ENCODE measurements around the gene TMEM52B.

TMEM52B gene

DNA sequence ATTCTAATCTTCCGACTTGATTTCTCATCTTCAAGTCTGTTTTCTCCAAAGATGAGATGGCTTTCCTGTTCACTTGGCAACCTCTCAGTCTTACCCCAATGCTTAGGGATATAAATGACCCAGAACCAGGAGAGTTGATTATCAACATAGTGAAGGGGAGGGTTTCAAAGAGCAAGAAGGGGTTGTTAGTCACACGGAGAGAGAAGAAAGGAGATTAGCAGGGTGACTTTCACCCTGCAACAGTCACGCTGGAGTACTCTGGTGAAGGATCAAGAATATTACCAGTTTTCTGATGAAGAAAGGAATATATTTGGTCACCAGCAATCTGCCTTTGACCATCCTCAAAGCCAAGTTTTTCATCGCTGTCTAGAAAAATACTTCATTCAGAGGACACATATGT, at the start of gene TMEM52B:
Gene TMEM52B, plus strand, starts transcription at position 212 of the 400 bp plus-strand sequence. CDS start 543 bp downstream, outside the sequence.
- no peak for DNase-seq (ENCODE audit: low read depth)

DNA sequence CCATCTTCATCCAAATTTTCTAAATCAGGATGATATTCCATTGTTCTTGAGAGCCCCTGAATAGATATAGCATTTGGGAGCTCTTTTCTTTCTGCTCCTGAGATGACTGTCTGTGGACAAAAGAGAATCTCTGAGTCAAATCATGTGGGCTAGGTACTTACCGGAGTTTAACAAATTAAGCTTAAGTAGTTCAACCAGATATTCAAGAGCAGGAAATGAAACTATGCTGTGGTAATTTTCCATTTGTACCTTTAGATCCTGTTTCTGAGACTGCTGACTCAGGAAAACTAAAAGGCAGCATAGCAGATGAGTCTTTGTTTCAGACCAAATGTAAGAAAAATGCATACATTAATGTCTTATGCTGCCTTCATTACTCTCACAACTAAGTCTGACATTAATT, 48.8 kb upstream of the TMEM52B start, which contains the start of gene CLEC7A:
Gene CLEC7A, minus strand, starts transcription at position 158 of the 400 bp plus-strand sequence. Its CDS starts 117 bp downstream, at position 41.
- no peak for DNase-seq (ENCODE audit: low read depth)

DNA sequence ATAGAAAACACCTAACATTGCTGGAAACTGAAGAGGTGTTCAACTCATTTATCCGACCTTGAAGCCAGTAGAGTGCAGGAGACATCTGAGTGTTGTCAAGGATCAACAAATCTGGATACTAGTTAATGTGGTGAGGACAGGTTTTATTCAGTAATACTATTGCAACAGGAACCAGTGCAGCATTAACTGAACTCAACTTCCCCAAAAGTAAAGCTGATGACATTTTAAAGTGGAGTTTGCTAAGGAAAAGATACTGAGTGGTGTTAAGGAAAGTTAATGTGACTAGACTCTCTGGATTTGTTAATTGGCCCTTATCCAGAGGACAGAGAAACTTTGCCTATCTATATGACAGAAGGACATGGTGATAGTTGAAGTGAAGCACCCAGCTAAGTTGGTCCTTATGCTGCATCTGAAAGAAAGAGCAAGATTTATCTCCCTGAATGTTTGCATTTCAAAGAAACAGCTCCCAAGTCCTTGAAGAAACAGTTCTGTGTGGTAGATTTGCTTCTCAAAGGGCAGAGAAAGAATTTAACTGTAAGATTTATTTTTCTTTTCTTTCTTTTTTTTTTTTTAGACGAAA, 47.6 kb upstream of the TMEM52B start:
- DNase-seq (ENCODE audit: low read depth), result no peak

DNA sequence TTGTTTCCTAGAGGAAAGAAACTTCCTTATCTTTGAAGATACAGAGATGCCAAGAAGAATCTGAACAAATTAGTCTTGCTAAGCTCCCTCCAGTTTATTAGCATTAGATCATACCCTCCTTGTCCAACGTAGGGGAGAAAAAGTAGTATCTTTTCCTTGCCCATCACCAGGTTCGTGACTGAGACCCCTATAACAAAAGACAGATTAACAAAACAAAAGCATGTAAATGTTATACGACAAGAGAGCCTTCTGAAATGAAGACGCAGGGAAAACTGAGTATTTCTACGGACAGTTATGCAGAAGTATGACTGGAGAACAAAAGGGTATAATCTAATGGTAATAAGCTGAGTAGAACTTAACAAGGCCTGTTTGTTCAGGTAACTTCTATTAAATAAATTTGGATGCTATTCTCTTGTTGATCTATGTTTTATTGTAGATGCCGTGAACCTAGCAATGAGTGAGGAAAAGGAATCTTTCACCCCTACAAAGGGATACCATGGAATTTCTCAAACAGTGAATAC, 45.9 kb upstream of the TMEM52B start:
- DNase-seq (ENCODE audit: low read depth), result no peak

DNA sequence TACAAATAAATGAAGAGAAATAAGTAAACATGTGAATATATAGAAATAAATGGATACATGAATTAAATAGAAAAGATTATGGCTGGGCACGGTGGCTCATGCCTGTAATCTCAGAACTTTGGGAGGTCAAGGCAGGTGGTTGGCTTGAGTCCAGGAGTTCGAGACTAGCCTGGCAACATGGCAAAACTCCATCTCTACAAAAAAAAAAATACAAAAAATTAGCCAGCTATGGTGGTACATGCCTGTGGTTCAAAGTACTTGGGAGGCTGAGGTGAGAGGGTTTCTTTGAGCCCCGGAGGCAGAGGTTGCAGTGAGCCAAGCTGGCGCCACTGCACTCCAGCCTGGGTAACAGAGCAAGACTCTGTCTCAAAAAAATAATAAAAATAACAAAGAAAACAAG, 43.7 kb upstream of the TMEM52B start:
- DNase-seq (ENCODE audit: low read depth), result no peak

DNA sequence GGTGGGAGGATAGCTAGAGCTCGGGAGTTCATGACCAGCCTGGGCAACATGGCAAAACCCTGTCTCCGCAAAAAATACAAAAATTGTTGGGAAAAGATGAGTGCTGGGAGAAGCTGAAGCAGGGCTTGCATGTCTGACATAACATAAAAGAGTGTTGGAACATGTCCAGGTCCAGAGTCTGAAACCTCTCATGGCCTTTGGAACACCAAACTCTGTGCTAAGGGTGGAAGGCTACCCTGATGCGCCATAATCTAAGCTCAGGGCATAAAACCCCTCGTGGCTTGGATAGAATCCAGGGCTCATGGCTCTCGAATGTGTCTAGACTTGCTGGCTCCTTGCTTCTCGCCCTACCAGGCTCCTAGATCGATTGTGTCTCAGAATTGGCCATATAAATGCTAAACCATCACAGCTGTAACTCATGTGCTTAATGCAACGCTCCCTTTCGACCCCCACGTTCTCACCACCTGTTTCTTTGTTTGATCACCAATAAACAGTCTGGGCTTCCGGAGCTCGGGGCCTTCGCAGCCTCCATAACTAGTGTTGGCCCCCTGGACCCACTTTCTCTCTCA, 42.1 kb upstream of the TMEM52B start:
- DNase-seq (ENCODE audit: low read depth), result no peak

DNA sequence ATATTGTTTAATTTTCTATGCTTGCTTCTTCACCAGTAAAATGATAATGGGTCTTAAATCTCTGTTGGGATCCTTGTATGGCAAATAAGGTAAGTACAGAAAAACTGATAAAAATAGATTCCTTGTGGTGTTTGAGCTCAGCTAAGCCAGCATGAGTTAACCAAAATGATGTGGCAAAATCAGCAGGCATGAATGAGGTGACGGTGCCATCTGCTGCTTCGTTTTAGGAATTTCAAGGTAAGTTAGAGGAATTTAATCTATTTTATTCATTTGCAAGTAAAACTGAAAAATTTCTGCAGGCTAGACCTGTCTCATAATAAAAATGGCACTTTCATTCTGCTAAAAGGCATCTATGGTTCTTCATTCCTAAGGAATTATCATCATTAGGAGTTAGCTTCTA, 38.8 kb upstream of the TMEM52B start:
- DNase-seq (ENCODE audit: low read depth), result peak; percentile 12

DNA sequence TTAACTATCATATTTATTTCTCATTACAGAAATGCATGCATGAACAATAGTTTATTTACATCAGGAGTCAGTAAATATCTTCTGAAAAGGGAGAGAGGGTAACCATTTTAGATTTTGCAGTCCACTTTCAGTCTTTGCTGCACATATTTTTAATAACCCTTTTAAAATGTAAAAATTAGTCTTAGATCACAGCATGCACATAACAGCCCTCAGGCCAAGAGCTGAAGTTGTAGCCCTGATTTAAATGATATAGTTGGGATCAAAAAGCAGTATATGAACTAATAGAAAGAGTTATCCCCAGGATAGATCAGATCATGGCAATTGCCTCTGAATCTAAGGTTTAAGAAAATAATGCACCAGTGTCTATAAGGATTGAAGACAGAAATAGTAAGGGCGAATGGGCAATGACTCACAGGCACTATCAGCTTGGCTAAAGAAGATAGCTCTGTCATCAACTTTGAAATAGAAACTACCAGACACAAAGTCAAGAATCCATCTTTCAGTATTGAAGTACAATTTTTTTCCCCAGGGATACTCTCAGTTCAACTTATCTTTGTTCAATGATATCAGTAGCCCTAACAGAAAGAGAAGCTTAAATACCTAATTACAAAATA, 35.7 kb upstream of the TMEM52B start:
- no peak for DNase-seq (ENCODE audit: low read depth)

DNA sequence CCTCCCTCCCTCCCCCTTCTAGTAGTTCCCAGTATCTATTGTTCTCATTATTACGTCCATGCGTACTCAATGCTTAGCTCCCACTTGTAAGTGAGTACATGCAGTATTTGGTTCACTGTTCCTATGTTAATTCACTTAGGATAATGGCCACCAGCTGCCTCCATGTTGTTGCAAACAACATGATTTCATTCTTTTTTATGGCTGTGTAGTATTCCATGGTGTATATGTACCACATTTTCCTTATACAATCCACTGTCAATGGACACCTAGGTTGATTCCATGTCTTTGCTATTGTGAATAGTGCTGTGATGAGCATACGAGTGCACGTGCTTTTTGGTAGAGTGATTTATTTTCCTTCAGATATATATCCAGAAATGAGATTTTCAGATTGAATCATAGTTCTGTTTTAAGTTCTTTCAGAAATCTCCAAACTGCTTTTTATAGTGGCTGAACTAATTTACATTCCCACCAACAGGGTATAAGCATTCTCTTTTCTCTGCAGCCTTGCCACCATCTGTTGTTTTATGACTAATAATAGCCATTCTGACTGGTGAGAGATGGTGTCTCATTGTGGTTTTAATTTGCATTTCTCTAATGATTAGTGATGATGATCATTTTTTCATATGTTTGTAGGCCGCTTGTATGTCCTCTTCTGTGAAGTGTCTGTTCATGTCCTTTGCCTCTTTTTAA, 31.0 kb upstream of the TMEM52B start:
- no peak for DNase-seq (ENCODE audit: low read depth)

DNA sequence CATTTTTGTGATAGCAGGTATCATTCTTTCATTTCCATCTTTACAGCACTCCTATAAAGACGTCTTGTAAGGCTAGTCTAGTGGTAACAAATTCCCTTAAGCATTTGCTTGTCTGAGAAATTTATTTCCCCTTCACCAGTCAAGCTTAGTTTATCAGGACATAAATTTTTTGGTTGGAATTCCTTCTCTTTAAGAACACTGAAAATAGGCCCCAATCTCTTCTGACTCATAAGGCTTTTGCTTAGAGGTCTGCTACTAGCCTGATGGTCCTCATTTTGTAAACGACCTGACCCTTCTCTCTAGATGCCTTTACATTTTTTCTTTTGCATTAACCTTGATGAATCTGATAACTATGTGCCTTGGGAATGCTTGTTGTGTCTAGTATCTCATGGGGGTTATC, 27.2 kb upstream of the TMEM52B start:
- DNase-seq (ENCODE audit: low read depth), result no peak

DNA sequence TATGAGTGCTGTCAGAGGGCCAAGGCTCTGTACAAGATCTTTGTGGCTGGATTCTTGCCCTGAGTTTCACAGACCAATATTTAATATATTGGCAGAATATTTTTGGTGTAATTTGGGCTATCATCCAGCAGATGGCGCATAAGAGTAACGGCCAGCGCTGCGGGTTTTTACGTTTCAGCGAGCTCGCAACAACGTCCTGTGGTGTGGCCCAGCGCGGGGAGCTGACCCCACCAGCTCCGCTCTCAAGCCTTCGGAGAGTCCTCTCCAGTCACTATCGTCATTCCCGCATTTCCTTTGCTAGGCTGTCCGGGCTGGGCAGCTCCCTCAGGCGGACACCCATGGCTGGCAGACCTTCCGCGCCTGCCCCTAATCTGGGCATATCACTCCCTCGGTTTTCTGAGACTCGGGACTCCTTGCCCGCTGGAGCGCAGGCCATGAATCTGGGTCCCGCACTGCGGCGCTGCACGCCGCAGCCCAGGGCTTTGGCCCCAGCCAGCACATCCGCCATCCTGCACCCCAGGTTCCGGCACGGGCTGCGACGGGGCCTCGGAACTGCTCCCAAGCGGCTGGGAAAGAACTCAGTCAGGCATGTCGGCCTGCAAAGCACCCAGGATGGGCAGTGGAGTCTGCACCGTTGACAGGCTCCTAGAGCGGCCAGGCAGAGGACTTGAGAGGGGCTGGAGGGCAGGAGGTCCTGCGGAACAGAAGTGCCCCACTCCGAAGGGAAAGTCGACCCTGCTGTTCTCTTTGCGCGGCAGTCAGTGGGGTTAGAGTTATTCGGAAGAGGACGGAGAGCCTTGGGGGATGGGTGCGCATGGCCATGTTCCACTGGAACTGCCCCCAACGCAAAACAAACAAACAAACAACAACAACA, 25.3 kb upstream of the TMEM52B start:
- DNase-seq (ENCODE audit: low read depth), result no peak

DNA sequence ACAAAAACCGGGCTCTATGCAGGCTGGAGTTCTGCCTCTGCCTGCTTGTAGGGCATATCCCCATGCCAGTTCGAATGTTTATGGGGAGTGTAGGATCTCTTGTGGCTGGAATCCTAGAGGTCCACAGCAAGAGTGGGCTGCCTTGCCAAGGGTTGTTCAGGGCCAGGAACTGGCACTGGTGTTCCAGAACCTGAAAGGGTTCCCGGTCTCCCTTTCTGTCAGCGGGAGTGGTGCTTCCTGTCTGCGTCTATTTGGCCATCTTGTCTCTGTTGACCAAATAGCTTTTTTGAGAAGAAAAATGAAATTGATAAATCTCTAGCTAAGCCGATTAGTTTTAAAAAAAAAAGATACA, 24.7 kb upstream of the TMEM52B start:
- no peak for DNase-seq (ENCODE audit: low read depth)

DNA sequence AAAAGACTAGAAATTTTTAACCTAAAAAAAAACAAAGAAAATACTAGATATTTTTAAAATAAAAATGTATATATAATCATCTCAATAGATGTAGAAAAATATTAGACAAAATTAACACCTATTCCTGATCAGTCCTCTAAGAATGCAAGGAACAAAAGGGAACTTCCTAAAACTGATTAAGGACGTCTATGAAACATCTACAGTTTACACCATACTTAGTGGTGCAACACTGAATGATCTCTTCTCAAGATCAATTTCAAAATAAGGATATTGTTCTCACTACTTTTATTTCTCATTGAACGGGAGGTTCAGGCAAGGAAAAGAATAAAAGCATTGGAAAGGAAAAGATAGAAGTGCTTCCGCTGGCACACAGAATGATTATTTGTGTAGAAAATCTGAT, 22.9 kb upstream of the TMEM52B start:
- no peak for DNase-seq (ENCODE audit: low read depth)

DNA sequence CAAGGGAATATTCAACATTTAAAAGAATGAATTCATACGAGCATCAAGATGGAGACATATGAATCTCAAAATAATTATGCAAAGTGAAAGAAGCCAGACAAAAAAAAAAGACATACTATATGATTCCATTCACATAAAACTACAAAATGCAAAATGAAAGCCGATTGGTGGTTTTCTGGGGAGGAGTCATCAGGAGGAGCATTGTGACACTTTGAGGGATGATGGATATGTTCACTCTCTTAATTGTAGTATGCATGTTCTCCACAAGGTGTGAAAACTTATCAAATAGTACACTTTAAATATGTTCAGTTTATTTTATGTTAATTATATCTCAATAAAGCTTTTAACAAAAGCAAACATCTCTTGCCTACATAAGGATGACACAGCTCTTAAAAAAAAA, 20.4 kb upstream of the TMEM52B start:
- DNase-seq (ENCODE audit: low read depth), result no peak

DNA sequence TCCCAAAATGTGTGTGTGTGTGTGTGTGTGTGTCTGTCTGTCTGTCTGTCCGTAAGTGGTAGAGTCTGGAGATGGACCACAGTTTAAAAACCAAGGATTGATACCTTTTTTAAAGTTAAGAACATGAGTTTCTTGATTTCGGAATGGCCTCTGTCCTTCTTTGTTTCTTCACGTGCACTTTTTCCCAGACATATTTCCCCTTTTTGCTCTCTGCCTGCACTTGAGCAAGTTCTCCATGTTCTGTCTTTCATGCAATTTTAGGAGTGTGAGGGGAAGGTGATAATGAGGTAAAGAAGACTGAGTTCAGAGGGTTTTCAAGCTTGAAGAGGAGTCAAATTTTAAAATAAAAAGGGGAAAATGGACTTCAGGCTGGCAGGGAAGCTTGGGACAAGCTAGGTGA, 19.6 kb upstream of the TMEM52B start:
- no peak for DNase-seq (ENCODE audit: low read depth)

DNA sequence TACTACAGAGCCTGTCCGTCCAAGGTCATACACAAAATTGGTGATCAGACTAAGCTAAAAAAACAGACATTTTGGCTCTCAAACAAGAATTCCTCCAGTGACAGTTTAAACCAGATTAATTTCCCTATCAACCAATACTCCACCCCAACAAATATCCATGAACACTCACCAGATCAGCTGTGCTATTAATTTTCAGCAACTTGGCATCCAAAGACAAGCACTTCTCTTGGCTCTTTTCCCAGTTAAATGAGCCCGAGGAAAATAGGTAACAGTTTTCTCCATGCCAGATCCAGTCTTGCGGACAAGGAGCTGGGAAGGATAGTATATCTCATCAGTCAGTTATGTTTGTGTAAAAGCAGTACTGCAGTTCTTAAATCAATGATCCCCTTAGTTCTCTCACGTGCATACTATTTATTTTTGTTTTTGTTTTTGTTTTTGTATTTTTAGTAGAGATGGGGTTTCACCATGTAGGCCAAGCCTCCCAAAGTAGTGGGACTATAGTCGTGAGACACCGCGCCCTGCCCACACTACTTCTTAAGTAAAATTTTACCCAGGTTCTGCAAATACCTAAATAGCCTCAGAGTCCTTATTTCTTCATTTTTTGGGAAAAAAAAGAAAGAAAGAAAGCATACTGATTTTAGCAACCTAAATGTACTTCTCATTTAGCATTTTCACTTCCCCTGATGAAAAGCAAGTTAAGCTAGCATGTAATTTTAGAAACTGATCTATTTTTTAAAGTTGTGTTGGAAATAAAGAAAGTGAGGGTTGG, 18.0 kb upstream of the TMEM52B start:
- no peak for DNase-seq (ENCODE audit: low read depth)

DNA sequence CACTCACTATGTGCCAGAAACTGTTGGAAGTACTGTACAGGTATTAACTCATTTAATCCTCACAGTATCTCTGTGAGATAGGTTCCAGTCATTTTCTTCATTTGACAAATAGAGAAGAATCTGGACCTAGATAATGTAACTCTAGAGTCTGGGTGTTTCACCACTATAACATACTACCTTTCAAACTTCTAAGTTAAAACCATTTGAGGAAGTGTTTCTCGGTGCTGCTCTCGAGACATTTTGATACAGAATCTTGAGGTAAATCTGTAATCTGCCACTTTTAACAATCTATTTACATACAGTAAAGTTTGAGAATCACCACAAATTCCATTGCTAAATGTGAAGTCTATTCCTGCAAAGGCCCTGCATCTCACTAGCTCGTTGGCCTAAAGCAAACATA, 15.7 kb upstream of the TMEM52B start:
- no peak for DNase-seq (ENCODE audit: low read depth)

DNA sequence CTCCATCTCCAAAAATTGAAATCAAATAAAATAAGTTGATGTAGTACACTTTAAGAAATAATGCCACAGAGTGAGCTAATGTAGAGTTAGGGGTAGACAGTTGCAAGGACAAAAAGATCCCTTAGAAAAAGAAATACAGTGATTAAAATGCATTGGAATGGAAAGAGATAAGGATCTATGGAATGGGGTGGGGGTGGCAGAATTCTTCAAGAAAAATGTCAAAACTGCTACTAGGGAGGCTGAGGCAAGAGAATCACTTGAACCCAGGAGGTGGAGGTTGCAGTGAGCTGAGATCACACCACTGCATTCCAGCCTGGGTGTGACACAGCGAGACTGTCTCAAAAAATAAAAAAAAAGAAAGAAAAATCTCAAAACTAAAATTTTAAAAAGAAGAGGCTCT, 13.4 kb upstream of the TMEM52B start:
- no peak for DNase-seq (ENCODE audit: low read depth)

DNA sequence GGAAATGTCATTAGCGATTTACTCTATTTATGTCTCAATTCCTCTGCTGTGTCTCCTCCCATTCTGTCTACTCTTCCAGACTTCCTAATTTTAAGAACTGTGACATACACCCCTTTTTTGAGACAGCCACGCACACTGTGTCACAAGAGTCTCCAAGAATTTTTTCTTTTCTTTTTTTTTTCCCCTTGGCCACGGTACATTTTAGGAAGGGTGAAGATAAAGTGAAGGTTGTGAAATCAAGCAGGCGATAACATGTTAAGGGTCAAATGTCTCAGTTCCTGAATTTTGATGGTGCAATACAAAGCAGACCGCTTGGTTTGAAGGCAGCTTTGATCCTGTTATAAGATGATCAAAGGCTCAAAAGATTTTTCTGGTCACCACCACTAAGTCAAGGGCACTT, 11.2 kb upstream of the TMEM52B start:
- no peak for DNase-seq (ENCODE audit: low read depth)

DNA sequence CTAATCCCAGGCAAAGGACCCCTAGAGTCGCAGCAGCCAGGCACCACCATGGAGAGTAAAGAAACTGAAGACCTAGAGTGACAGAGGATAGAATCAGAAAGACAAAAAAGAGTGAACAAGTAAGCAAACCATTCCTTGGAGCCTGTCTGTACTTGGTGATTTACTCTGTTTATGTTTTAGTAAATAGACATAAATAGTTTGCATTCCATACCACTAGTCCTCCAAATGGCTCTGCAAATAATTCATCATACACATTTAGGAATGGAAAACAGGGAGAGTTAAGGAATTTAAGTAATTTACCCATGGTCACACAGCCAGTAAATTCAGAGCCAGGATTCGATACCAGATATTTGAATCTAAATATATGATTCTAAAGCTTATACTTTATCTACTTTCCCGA, 9.7 kb upstream of the TMEM52B start:
- DNase-seq (ENCODE audit: low read depth), result no peak

DNA sequence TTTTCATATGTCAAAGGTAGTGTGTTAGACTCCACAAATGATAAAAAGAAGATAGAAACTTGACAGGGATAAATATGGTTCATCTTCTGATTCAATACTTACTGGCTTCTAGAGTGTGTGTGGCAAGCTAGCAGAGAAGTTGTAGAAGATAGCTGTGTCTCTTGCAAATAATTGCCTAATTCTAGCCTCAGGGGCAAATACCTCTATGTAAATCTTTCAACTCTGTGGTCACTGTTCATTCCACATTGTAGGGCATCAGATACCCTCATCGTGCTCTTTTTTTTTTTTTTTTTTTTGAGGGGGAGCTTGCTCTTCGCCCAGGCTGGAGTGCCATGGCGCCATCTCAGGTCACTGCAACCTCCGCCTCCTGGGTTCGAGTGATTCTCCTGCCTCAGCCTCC, 8.6 kb upstream of the TMEM52B start:
- no peak for DNase-seq (ENCODE audit: low read depth)

All from HS-27A (cell line).